OCI-LY3 (cell line): Measurements from ENCODE around the gene EGR2.

Source experiments
- H2AFZ ChIP-seq: fragments of 200-600, 300-600 bp; shearing (Covaris generic); 2 replicates; pipeline ENCODE4 v1.6.0; 2014; ENCODE audit warnings: antibody characterized with exemption, low read depth, low read length
- H3K27ac ChIP-seq: fragments of 200-600, 300-600 bp; sonication (generic); 2 replicates; pipeline ENCODE4 v1.5.1; 2014; ENCODE audit warnings: mild to moderate bottlenecking, low read length, moderate library complexity, mixed read lengths
- H3K27me3 ChIP-seq: fragments of 200-600, 300-600 bp; sonication (generic); 2 replicates; pipeline ENCODE4 v1.6.1; 2014; ENCODE audit warnings: low read depth, low read length, mixed read lengths
- H3K36me3 ChIP-seq: fragments of 200-600, 300-600 bp; sonication (generic); replicated peaks from 2 replicates; pipeline ENCODE3; 2014; ENCODE audit warnings: low read depth, low read length, mixed read lengths
- H3K4me1 ChIP-seq: fragments of 300-600, 200-600 bp; sonication (generic); 2 replicates; pipeline ENCODE4 v1.6.1; 2014; ENCODE audit warnings: low read length, mixed read lengths
- H3K4me2 ChIP-seq: fragments of 200-600, 300-600 bp; sonication (generic); 2 replicates; pipeline ENCODE4 v1.6.1; 2014; ENCODE audit warnings: low read length, mixed read lengths
- H3K4me3 ChIP-seq: fragments of 300-600, 200-600 bp; sonication (generic); 2 replicates; pipeline ENCODE4 v1.5.1; 2014; ENCODE audit warnings: antibody characterized with exemption, mild to moderate bottlenecking, low read length, moderate library complexity
- H3K79me2 ChIP-seq: fragments of 300-600, 200-600 bp; shearing (Covaris generic); 2 replicates; pipeline ENCODE4 v1.6.1; 2014; ENCODE audit warnings: mild to moderate bottlenecking, low read length, mixed read lengths
- H3K9ac ChIP-seq: fragments of 300-600, 200-600 bp; shearing (Covaris generic); 2 replicates; pipeline ENCODE4 v1.6.0; 2014; ENCODE audit warnings: mild to moderate bottlenecking, low read length, moderate library complexity
- H3K9me3 ChIP-seq: fragments of 200-600, 300-600 bp; shearing (Covaris generic); 2 replicates; pipeline ENCODE4 v1.6.1; 2014; ENCODE audit warnings: low read length, mixed read lengths; ENCODE audit not compliant: insufficient read depth
- H4K20me1 ChIP-seq: fragments of 200-600, 300-600 bp; sonication (generic); 2 replicates; pipeline ENCODE4 v1.6.1; 2016; ENCODE audit warnings: low read length, mixed read lengths; ENCODE audit not compliant: insufficient read depth
- EZH2phosphoT487 ChIP-seq: fragments of 200-600 bp; shearing (Covaris generic); IDR thresholded peaks from 2 replicates; pipeline ENCODE4 v1.6.1; 2018; ENCODE audit warnings: antibody characterized with exemption, mixed run types, low read depth
- TF ChIP-seq, protein P1 (sequence below): fragments of 200-600, 300-600 bp; sonication (generic); IDR thresholded peaks from 2 replicates; pipeline ENCODE4 v1.5.1; 2014; ENCODE audit warnings: antibody characterized with exemption, low read length, low read depth

Gene EGR2

DNA sequence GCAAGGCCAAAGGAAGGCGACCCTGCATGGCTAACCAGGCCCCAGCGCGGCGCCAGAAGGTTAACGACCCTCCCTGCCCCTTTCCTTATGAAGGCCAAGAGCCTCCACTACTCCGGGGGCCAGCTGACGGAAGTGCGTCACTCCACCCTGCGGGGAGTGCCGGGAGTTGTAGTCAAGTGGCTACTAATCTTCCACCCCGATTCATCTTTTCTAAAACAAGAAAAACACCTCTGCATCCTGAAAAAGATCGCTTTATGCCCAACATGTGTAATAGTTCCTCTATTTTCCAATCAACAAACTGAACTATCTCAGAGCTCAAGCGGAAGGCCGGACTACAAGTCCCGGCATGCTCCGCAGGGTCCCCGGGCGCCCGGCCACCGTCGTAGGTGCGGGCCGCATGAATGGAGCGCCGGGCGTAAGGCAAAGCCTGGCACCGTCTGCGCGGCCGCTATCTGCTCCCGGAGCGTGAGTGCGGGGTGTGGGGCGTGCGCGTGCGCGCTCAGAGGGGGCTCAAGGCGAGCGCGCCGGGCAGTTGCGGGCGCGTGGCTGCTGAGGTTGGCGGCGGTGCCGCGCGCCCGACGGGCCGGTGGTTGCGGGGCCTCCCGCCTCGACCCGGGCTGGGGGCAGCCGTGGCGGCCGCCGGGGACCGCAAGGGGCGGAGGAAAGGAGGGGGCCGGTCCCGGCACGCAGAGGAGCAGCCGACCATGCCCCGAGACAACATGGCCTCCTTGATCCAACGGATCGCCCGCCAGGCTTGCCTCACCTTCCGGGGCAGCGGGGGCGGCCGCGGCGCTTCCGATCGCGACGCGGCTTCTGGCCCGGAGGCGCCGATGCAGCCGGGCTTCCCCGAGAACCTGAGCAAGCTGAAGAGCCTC is 11.6 kb downstream of the EGR2 start, which contains the start of gene ADO:
Gene ADO (plus strand): TSS at position 365 of the 875 bp plus-strand sequence. CDS start 340 bp downstream, at position 705.
- peaks cover 12% of the 10 kb centered on the region for H3K4me1 ChIP-seq
- H3K79me2 ChIP-seq = peaks cover 40% of the 10 kb centered on the region

DNA sequence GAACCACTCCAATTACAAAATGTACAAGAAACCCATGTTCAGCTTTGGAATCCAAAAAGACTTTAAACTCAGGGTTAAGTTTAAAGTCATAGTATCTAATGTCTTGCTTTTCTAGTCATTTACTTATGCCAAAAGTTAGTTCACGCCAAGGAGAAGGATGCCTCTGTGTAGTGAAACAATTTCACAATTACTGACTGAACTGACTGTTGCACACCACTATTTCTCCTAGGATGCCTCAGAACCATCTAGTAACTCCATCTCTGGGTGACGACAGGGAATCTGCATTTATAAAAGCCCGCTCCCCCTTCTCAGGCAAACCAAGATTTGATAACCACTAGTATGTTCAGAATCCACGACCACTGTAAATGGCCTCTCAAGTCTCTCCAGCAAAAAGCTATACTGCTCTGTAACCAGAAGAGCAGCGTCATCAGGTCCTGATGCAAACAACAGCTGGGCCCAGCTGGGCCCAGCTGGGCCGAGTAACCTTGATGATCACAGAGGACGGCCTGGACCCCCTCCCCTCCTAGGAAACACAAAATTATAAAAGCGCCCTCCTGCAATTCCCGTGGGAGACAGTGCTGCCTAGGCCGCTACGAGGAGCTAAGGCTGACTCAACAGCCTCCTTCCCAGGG is 12.3 kb downstream of the EGR2 start:
- Histone ChIP-seq H3K27ac (peak overlapping the region; percentile 77; the same call in 1 of the 2 replicates), H3K4me3 (peak overlapping the region; percentile 97), H3K4me2 (peak overlapping the region; percentile 98), H3K4me1 (peaks cover 12% of the 10 kb centered on the region), H3K27me3 (0 out of 2 replicates have a peak, but pooled peaks cover 2% of the 10 kb centered on the region), H3K9ac (peak overlapping the region; percentile 83), H3K79me2 (peaks cover 40% of the 10 kb centered on the region), H3K36me3 (peaks cover 13% of the 10 kb centered on the region), H2AFZ (peak overlapping the region; percentile 90; the same call in 1 of the 2 replicates), H4K20me1 (peaks cover 27% of the 10 kb centered on the region), H3K9me3 (no peaks in the 10 kb centered on the region)
- TF ChIP-seq, protein P1, sequence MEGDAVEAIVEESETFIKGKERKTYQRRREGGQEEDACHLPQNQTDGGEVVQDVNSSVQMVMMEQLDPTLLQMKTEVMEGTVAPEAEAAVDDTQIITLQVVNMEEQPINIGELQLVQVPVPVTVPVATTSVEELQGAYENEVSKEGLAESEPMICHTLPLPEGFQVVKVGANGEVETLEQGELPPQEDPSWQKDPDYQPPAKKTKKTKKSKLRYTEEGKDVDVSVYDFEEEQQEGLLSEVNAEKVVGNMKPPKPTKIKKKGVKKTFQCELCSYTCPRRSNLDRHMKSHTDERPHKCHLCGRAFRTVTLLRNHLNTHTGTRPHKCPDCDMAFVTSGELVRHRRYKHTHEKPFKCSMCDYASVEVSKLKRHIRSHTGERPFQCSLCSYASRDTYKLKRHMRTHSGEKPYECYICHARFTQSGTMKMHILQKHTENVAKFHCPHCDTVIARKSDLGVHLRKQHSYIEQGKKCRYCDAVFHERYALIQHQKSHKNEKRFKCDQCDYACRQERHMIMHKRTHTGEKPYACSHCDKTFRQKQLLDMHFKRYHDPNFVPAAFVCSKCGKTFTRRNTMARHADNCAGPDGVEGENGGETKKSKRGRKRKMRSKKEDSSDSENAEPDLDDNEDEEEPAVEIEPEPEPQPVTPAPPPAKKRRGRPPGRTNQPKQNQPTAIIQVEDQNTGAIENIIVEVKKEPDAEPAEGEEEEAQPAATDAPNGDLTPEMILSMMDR = no peak
- no peak for TF ChIP-seq EZH2phosphoT487

More for the DNA sequence above, 11.6 kb downstream of the EGR2 start, which contains the start of gene ADO:
- Histone ChIP-seq H3K9ac (peak within 1 kb of the TSS; percentile 83), H3K9me3 (no peaks in the 10 kb centered on the region), H3K27me3 (no peaks in the 10 kb centered on the region), H3K27ac (peak within 1 kb of the TSS; percentile 77), H3K4me2 (peak within 1 kb of the TSS; percentile 98), H2AFZ (peak within 1 kb of the TSS; percentile 90; the same call in 1 of the 2 replicates), H3K36me3 (peaks cover 13% of the 10 kb centered on the region), H4K20me1 (peaks cover 27% of the 10 kb centered on the region), H3K4me3 (peak within 1 kb of the TSS; percentile 97)
- no peak for TF ChIP-seq EZH2phosphoT487
- TF ChIP-seq, protein P1 = no peak

DNA sequence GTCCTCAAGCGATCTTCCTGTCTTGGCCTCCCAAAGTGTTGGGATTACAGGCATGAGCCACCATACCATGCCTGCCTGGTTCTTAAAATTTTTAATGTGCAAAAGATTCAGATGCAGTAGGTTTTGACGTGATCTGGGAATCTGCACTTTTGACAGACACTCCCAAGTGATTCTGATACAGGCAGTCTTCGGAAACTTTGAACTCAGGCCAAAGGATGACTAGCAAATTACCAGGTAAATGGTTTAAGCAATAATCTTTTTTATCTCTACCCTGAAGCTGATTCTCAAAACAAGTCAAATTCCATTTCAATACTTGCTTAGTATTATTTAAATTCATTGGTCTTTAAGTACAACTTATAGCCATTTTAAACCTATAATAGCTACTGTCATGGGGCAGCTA is 14.3 kb downstream of the EGR2 start:
- H3K4me2 ChIP-seq = no peak overlapping the region
- H3K27me3 ChIP-seq = peaks cover 3% of the 10 kb centered on the region; the same call in 1 of the 2 replicates
- peaks cover 20% of the 10 kb centered on the region for H3K79me2 ChIP-seq
- H3K4me1 ChIP-seq = peaks cover 9% of the 10 kb centered on the region
- H4K20me1 ChIP-seq = peaks cover 9% of the 10 kb centered on the region
- no peak overlapping the region for H2AFZ ChIP-seq
- H3K27ac ChIP-seq = no peak overlapping the region
- H3K36me3 ChIP-seq = peaks cover 3% of the 10 kb centered on the region
- no peak overlapping the region for H3K9ac ChIP-seq
- no peak overlapping the region for H3K4me3 ChIP-seq
- TF ChIP-seq, protein P1 = no peak
- no peak for TF ChIP-seq EZH2phosphoT487
- no peaks in the 10 kb centered on the region for H3K9me3 ChIP-seq

DNA sequence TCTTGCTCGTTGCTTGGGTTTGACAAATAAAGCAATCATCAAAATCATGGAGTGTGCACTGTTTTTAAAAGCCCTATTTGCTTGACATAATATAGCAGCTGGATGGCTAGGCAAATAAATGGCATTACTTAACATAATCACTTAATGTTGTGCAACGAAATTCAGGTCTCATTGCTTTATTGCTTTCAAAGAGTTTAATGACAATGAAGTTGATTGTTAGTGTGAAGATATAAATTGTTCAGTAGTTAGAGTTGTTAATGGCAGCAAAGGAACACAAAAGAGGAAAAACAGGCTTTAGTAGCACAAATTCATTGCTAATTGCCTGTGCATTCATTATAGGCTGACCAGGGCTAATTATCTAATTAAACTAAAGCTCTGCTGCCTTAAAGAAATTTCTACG is 19.3 kb downstream of the EGR2 start:
- TF ChIP-seq, protein P1 = no peak
- no peak for TF ChIP-seq EZH2phosphoT487
- Histone ChIP-seq H3K4me2 (no peak overlapping the region), H3K36me3 (no peaks in the 10 kb centered on the region), H3K27me3 (peaks cover 6% of the 10 kb centered on the region; the same call in 1 of the 2 replicates), H3K79me2 (no peaks in the 10 kb centered on the region), H3K4me3 (no peak overlapping the region), H3K27ac (no peak overlapping the region), H3K4me1 (no peaks in the 10 kb centered on the region), H3K9me3 (no peaks in the 10 kb centered on the region), H3K9ac (no peak overlapping the region), H2AFZ (no peak overlapping the region), H4K20me1 (no peaks in the 10 kb centered on the region)
